Sigmoid colon (tissue), 7 donors: Measurements from ENCODE around the gene XPO1. TPM values are rescaled to one million over a fixed set of nuclear protein-coding genes. Genes with fewer than 3 reads are reported as not detected.

ENCODE experiments used
- DNase-seq: peaks from one replicate; pipeline ENCODE4 v3.0.0-alpha.2; 2019
- H3K27ac ChIP-seq, 4 donors: fragments of 200-600 bp; sonication (generic); one replicate each; pipeline ENCODE4 v1.5.1; 2016 to 2019; ENCODE audit warnings: mild to moderate bottlenecking in 1 of 4
- H3K27me3 ChIP-seq, 3 donors: fragments of 200-600 bp; sonication (generic); one replicate each; pipeline ENCODE4 v1.5.1; 2019; ENCODE audit warnings: mild to moderate bottlenecking in 1 of 3
- H3K36me3 ChIP-seq, 4 donors: fragments of 200-600 bp; sonication (generic); one replicate each; pipeline ENCODE4 v1.5.1; 2016 to 2019
- H3K4me1 ChIP-seq, 4 donors: fragments of 200-600 bp; sonication (generic); one replicate each; pipeline ENCODE4 v1.5.1; 2017 to 2019
- H3K4me3 ChIP-seq, 4 donors: fragments of 200-600 bp; sonication (generic); one replicate each; pipeline ENCODE4 v1.5.1; 2017 to 2019; ENCODE audit warnings: mild to moderate bottlenecking in 2 of 4, moderate library complexity in 1 of 4
- H3K9me3 ChIP-seq, 4 donors: fragments of 200-600 bp in 3 of 4; sonication (generic) in 3 of 4; one replicate each; pipeline versions ENCODE4 v1.5.1 to v1.6.1; 2013 to 2019
- EP300 ChIP-seq, 4 donors: sonication (generic); formaldehyde crosslinking; IDR thresholded peaks; one replicate each; pipeline ENCODE4 v1.6.1; 2017; ENCODE audit warnings: antibody characterized with exemption in 4 of 4
- POLR2A ChIP-seq, 2 donors: fragments of 450-650 bp; IDR thresholded peaks; one replicate each; pipeline ENCODE4 v1.6.1; 2016; ENCODE audit warnings: antibody characterized with exemption in 2 of 2, mild to moderate bottlenecking in 2 of 2, moderate library complexity in 2 of 2
- POLR2AphosphoS5 ChIP-seq, 4 donors: sonication (generic); formaldehyde crosslinking; IDR thresholded peaks; one replicate each; pipeline ENCODE4 v1.6.1; 2017; ENCODE audit warnings: antibody characterized with exemption in 4 of 4
- WGBS, 2 donors: extraction: QIAGEN DNeasy Blood & Tissue Kit; methylation state at CpG; one replicate each; pipeline ENCODE4 v1.1.7; 2013; 5-methylcytosine and 5-hydroxymethylcytosine counted together
- intact Hi-C: fragments of 100-400 bp; cut with DNase I; formaldehyde crosslinking; loops from one replicate; pipeline ENCODE4 v1.15.1; 2023
- polyA plus RNA-seq, 3 donors: library from polyadenylated mRNA; stranded (reverse); fragments of 200-250 nt; gene quantifications; one replicate each; pipeline ENCODE4 v1.2.3, GENCODE V29; 2013
- total RNA-seq, 4 donors: library from RNA; depleted of rRNA; stranded (reverse); fragments of >200 nt; gene quantifications; one replicate each; pipeline ENCODE4 v1.1.0, GENCODE V29; 2016
- TF ChIP-seq, protein P1 (sequence below), 4 experiments: fragments of 450-650 bp in 3 of 4; fragments of 200-600 bp in 1 of 4; IDR thresholded peaks; one replicate each; pipeline ENCODE4 v1.5.1; 2016 to 2019; ENCODE audit warnings: antibody characterized with exemption in 4 of 4, mild to moderate bottlenecking in 3 of 4, moderate library complexity in 2 of 4
- donor health status: healthy with polysubstance abuse.
- donor health status: Bipolar disorder and iron deficiency.
- donor health status: healthy.

Gene XPO1
- total and polyA plus RNA-seq, 7 donors = 23.4 to 460 (median 90.6) TPM

DNA sequence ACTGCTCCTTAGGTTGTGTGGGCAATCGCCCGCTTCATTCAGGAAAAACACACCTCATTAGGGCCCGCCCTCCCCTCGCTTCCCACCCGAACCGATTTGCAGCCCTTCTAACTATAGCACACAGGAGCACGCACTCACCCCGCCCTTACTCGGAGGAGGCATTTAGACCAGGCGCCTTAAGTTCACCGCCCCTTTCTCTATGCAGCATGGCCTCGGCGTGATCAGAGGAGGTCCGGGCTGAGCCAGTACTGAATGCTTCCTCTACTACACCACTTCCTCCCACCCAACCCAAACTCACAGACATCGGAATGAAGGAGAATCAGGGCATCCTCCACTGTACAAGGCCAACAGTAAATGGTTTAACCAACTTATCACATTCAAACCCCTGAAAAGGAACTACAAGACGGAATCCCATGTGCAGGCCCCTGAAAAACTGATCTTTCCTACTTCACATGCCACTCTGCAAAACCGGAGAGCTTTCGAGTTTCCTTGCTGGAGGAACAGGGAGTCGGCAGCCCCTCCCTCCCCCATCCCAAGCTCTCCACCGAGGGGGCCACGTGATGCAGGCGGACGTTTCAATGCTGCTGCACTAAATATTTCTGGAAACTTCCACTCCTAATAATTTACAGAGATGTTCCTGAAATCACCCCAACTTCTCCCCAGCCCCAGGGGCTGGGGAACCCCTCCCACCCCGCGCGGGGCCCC, 1.4 kb downstream of the XPO1 start:
- intact Hi-C loops = loop anchor here (5.0 to 10.0 kb wide), 4 partner anchors 136 to 652 kb away; partner anchors contain the start of genes FAM161A and REL
- Histone ChIP-seq H3K36me3 (no peaks in the 10 kb centered on the region), H3K4me1 (peaks cover 0 to 46% (median 39%) of the 10 kb centered on the region in 4 donors), H3K4me3 (peak overlapping the region; percentile 74 to 93 (median 87)), H3K9me3 (no peaks in the 10 kb centered on the region), H3K27ac (peak overlapping the region; percentile 87 to 99 (median 96)), H3K27me3 (no peaks in the 10 kb centered on the region)
- TF ChIP-seq EP300 (IDR thresholded peaks at IDR 0.05) (peak in 1 of 4 donors; percentile 40), POLR2A (IDR thresholded peaks at IDR 0.05) (peak in 1 of 2 donors; percentile 49), POLR2AphosphoS5 (IDR thresholded peaks at IDR 0.05) (peak; percentile 44 to 80 (median 70))
- TF ChIP-seq, protein P1, sequence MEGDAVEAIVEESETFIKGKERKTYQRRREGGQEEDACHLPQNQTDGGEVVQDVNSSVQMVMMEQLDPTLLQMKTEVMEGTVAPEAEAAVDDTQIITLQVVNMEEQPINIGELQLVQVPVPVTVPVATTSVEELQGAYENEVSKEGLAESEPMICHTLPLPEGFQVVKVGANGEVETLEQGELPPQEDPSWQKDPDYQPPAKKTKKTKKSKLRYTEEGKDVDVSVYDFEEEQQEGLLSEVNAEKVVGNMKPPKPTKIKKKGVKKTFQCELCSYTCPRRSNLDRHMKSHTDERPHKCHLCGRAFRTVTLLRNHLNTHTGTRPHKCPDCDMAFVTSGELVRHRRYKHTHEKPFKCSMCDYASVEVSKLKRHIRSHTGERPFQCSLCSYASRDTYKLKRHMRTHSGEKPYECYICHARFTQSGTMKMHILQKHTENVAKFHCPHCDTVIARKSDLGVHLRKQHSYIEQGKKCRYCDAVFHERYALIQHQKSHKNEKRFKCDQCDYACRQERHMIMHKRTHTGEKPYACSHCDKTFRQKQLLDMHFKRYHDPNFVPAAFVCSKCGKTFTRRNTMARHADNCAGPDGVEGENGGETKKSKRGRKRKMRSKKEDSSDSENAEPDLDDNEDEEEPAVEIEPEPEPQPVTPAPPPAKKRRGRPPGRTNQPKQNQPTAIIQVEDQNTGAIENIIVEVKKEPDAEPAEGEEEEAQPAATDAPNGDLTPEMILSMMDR (IDR thresholded peaks at IDR 0.05) = no peak
- DNase-seq = peak; percentile 94
- whole genome bisulfite sequencing, 2 donors = 0% methylated on average over 26 of the region's 26 CpGs

GRCh38 chr2:61536180-61536571, 2.0 kb downstream of the XPO1 start:
- Histone ChIP-seq H3K36me3 (no peaks in the 10 kb centered on the region), H3K4me3 (peak overlapping the region; percentile 74 to 93 (median 87)), H3K27ac (peak overlapping the region; percentile 87 to 99 (median 96)), H3K9me3 (no peaks in the 10 kb centered on the region), H3K4me1 (peaks cover 0 to 50% (median 40%) of the 10 kb centered on the region in 4 donors), H3K27me3 (no peaks in the 10 kb centered on the region)
- no peak for TF ChIP-seq POLR2AphosphoS5 (IDR thresholded peaks at IDR 0.05)
- TF ChIP-seq, protein P1 (IDR thresholded peaks at IDR 0.05) = no peak
- no peak for TF ChIP-seq POLR2A (IDR thresholded peaks at IDR 0.05)
- TF ChIP-seq EP300 (IDR thresholded peaks at IDR 0.05) = no peak
- DNase-seq = no peak
- intact Hi-C loops = loop anchor here (5.0 to 10.0 kb wide), 4 partner anchors 136 to 651 kb away; partner anchors contain the start of genes FAM161A and REL
- 1% methylated on average over 9 of the region's 9 CpGs for WGBS, 2 donors

DNA sequence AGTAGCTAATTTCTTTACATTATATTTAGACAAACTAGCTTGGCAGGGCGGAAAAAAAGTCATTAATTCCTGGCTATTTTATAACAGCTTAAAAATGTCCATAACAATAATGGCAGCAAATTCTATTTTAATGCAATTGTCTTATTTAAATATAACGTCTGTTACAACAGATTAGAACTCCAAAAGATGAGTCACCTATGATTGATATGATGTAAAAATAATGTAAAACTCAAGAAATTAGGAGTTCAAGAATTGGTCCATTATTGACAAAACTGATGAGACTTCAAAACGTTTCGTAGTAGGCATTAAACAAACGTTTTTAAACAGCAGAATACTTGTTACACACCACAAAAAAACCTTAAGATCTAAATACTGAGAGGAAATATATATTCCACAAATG, 2.7 kb downstream of the XPO1 start:
- intact Hi-C loops = loop anchor here (5.0 to 10.0 kb wide), 4 partner anchors 137 to 651 kb away; partner anchors contain the start of genes FAM161A and REL
- Histone ChIP-seq H3K4me3 (peak overlapping the region; percentile 74 to 93 (median 87)), H3K36me3 (no peaks in the 10 kb centered on the region), H3K27me3 (no peaks in the 10 kb centered on the region), H3K27ac (peak overlapping the region; percentile 87 to 99 (median 96)), H3K9me3 (no peaks in the 10 kb centered on the region), H3K4me1 (peaks cover 0 to 58% (median 45%) of the 10 kb centered on the region in 4 donors)
- TF ChIP-seq POLR2A (IDR thresholded peaks at IDR 0.05) (no peak), EP300 (IDR thresholded peaks at IDR 0.05) (no peak), POLR2AphosphoS5 (IDR thresholded peaks at IDR 0.05) (no peak)
- TF ChIP-seq, protein P1 (IDR thresholded peaks at IDR 0.05) = no peak
- DNase-seq = no peak
- WGBS, 2 donors = 10 to 11% methylated on average over 5 of the region's 5 CpGs

DNA sequence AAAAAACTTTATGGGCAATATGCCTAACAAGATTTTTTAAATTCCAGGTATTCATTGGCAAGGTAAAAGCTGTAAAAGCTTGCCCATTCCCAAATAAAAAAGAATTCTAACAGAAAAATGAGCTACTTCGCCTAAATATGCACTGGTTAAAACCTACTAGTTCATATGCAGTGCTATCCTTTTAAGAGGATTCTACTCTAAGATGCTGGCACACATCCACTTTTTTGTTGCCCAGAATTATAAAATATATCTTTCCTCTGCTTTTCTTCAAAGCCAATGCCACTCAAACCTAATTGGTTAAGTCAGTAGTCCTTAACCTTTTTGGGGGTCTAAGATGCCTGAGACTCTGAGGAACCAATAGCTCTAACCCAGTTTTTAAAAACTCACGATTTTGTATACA, 3.2 kb downstream of the XPO1 start:
- Histone ChIP-seq H3K36me3 (no peaks in the 10 kb centered on the region), H3K4me3 (peak overlapping the region in 3 of 4 donors; percentile 87 to 93 (median 87)), H3K27me3 (no peaks in the 10 kb centered on the region), H3K4me1 (peaks cover 0 to 63% (median 51%) of the 10 kb centered on the region in 4 donors), H3K27ac (peak overlapping the region; percentile 87 to 99 (median 96)), H3K9me3 (no peaks in the 10 kb centered on the region)
- no peak for DNase-seq
- TF ChIP-seq POLR2AphosphoS5 (IDR thresholded peaks at IDR 0.05) (no peak), POLR2A (IDR thresholded peaks at IDR 0.05) (no peak), EP300 (IDR thresholded peaks at IDR 0.05) (no peak)
- TF ChIP-seq, protein P1 (IDR thresholded peaks at IDR 0.05) = no peak
- WGBS, 2 donors = 19 to 29% methylated on average over 2 of the region's 2 CpGs
- intact Hi-C loops = loop anchor here (5.0 to 10.0 kb wide), 4 partner anchors 137 to 650 kb away; partner anchors contain the start of genes FAM161A and REL
